Suprapubic skin (tissue), 4 donors: ENCODE results near the gene LPAR3. TPM values are rescaled to one million over a fixed set of nuclear protein-coding genes. Genes with fewer than 3 reads are reported as not detected.

Experiments
- DNase-seq, 2 donors: peaks; one replicate each; pipeline ENCODE4 v3.0.0-alpha.2; 2019; ENCODE audit warnings: low spot score in 2 of 2
- H3K27ac ChIP-seq: fragments of 200-600 bp; sonication (generic); one replicate; pipeline ENCODE4 v1.5.1; 2019
- H3K27me3 ChIP-seq: fragments of 200-600 bp; sonication (generic); one replicate; pipeline ENCODE4 v1.5.1; 2019
- H3K36me3 ChIP-seq: fragments of 200-600 bp; sonication (generic); one replicate; pipeline ENCODE4 v1.5.1; 2019
- H3K4me1 ChIP-seq: fragments of 200-600 bp; sonication (generic); one replicate; pipeline ENCODE4 v1.5.1; 2019
- H3K4me3 ChIP-seq: fragments of 200-600 bp; sonication (generic); one replicate; pipeline ENCODE4 v1.5.1; 2019; ENCODE audit warnings: mild to moderate bottlenecking
- H3K9me3 ChIP-seq: fragments of 200-600 bp; sonication (generic); one replicate; pipeline ENCODE4 v1.5.1; 2019
- CTCF ChIP-seq, 2 donors: fragments of 200-600 bp in 1 of 2; fragments of 450-650 bp in 1 of 2; sonication (generic) in 1 of 2; IDR thresholded peaks; one replicate each; pipeline ENCODE4 v1.5.1; 2016 to 2019; ENCODE audit warnings: antibody characterized with exemption in 2 of 2, mild to moderate bottlenecking in 1 of 2, moderate library complexity in 1 of 2
- EP300 ChIP-seq: sonication (generic); formaldehyde crosslinking; IDR thresholded peaks from one replicate; pipeline ENCODE4 v1.6.1; 2017; ENCODE audit warnings: antibody characterized with exemption
- POLR2A ChIP-seq, 2 donors: fragments of 450-650 bp; IDR thresholded peaks; one replicate each; pipeline ENCODE4 v1.6.1; 2017; ENCODE audit warnings: antibody characterized with exemption in 2 of 2, mild to moderate bottlenecking in 2 of 2, moderate library complexity in 2 of 2
- POLR2AphosphoS5 ChIP-seq, 3 donors: sonication (generic); formaldehyde crosslinking; IDR thresholded peaks; one replicate each; pipeline ENCODE4 v1.6.1; 2017; ENCODE audit warnings: antibody characterized with exemption in 3 of 3
- WGBS: methylation state at CpG from one replicate; pipeline ENCODE4 v1.1.5; 2018; 5-methylcytosine and 5-hydroxymethylcytosine counted together
- total RNA-seq, 4 donors: library from RNA; depleted of rRNA; stranded (reverse); fragments of >200 nt; gene quantifications; one replicate each; pipeline ENCODE4 v1.1.0, GENCODE V29; 2016

The LPAR3 gene
- total RNA-seq, 4 donors from 2014 or later, result 13.9 to 25.1 (median 17.7) TPM

GRCh38 chr1:84861988-84862644 is 30.9 kb downstream of the LPAR3 start:
- Histone ChIP-seq H3K9me3 (no peaks in the 10 kb centered on the region), H3K27ac (no peak overlapping the region), H3K36me3 (no peaks in the 10 kb centered on the region), H3K4me1 (no peaks in the 10 kb centered on the region), H3K27me3 (no peaks in the 10 kb centered on the region), H3K4me3 (no peak overlapping the region)
- DNase-seq, result no peak
- WGBS, result 79% methylated on average over 6 of the region's 6 CpGs
- TF ChIP-seq POLR2AphosphoS5 (IDR thresholded peaks at IDR 0.05) (no peak), EP300 (no peak), POLR2A (IDR thresholded peaks at IDR 0.05) (no peak), CTCF (IDR thresholded peaks at IDR 0.05) (no peak)

GRCh38 chr1:84861516-84861915 is 31.5 kb downstream of the LPAR3 start:
- Histone ChIP-seq H3K9me3 (no peaks in the 10 kb centered on the region), H3K27ac (no peak overlapping the region), H3K27me3 (no peaks in the 10 kb centered on the region), H3K36me3 (no peaks in the 10 kb centered on the region), H3K4me1 (no peaks in the 10 kb centered on the region), H3K4me3 (no peak overlapping the region)
- TF ChIP-seq POLR2A (IDR thresholded peaks at IDR 0.05) (no peak), EP300 (no peak), POLR2AphosphoS5 (IDR thresholded peaks at IDR 0.05) (no peak), CTCF (IDR thresholded peaks at IDR 0.05) (no peak)
- WGBS, result 32% methylated on average over 1 of the region's 1 CpG
- no peak for DNase-seq

GRCh38 chr1:84859866-84860265 is 33.1 kb downstream of the LPAR3 start:
- no peak for DNase-seq
- no peaks in the 10 kb centered on the region for H3K9me3 ChIP-seq
- no peak for TF ChIP-seq EP300
- TF ChIP-seq POLR2AphosphoS5 (IDR thresholded peaks at IDR 0.05), result no peak
- H3K36me3 ChIP-seq, result no peaks in the 10 kb centered on the region
- no peak overlapping the region for H3K27ac ChIP-seq
- H3K4me3 ChIP-seq, result no peak overlapping the region
- H3K4me1 ChIP-seq, result peaks cover 3% of the 10 kb centered on the region
- no peaks in the 10 kb centered on the region for H3K27me3 ChIP-seq
- WGBS, result 55% methylated on average over 4 of the region's 4 CpGs

- WGBS, result 96% methylated on average over 8 of the region's 8 CpGs
Observed at GRCh38 chr1:84857906-84858305, 35.1 kb downstream of the LPAR3 start.

GRCh38 chr1:84856726-84857270 is 36.2 kb downstream of the LPAR3 start:
- TF ChIP-seq CTCF (IDR thresholded peaks at IDR 0.05) (no peak), EP300 (no peak), POLR2A (IDR thresholded peaks at IDR 0.05) (no peak), POLR2AphosphoS5 (IDR thresholded peaks at IDR 0.05) (no peak)
- Histone ChIP-seq H3K9me3 (no peaks in the 10 kb centered on the region), H3K4me1 (peaks cover 14% of the 10 kb centered on the region), H3K27ac (no peak overlapping the region), H3K27me3 (no peaks in the 10 kb centered on the region), H3K4me3 (no peak overlapping the region), H3K36me3 (no peaks in the 10 kb centered on the region)
- no peak for DNase-seq
- WGBS, result 84% methylated on average over 2 of the region's 2 CpGs

More at GRCh38 chr1:84857906-84858305, 35.1 kb downstream of the LPAR3 start:
- Histone ChIP-seq H3K27me3 (no peaks in the 10 kb centered on the region), H3K9me3 (no peaks in the 10 kb centered on the region), H3K4me1 (peaks cover 14% of the 10 kb centered on the region), H3K27ac (no peak overlapping the region), H3K36me3 (no peaks in the 10 kb centered on the region), H3K4me3 (no peak overlapping the region)
- no peak for TF ChIP-seq CTCF (IDR thresholded peaks at IDR 0.05)
- TF ChIP-seq POLR2A (IDR thresholded peaks at IDR 0.05), result no peak
- no peak for TF ChIP-seq EP300
- no peak for TF ChIP-seq POLR2AphosphoS5 (IDR thresholded peaks at IDR 0.05)
- no peak for DNase-seq
